HK-2 (cell line): Measurements from ENCODE around the gene SELENOP.
"Not testable (repeated sequence)": the region's sequence is repeated elsewhere in the genome, so short reads cannot be mapped to it uniquely, and the experiment has no call there.

Experiments
- DNase-seq: peaks from one replicate; pipeline ENCODE4 v3.0.0-alpha.2; 2018; ENCODE audit not compliant: unreplicated experiment

The SELENOP gene

GRCh38 chr5:42826757-42827515, 15.2 kb upstream of the SELENOP start:
- no peak for DNase-seq

- no peak for DNase-seq
Measured at GRCh38 chr5:42825422-42826148, 13.9 kb upstream of the SELENOP start.

GRCh38 chr5:42824347-42824976, 12.8 kb upstream of the SELENOP start:
- DNase-seq: no peak

GRCh38 chr5:42822548-42822947, 10.9 kb upstream of the SELENOP start:
- DNase-seq: no peak

GRCh38 chr5:42819745-42820144, 8.1 kb upstream of the SELENOP start:
- no peak for DNase-seq

DNA sequence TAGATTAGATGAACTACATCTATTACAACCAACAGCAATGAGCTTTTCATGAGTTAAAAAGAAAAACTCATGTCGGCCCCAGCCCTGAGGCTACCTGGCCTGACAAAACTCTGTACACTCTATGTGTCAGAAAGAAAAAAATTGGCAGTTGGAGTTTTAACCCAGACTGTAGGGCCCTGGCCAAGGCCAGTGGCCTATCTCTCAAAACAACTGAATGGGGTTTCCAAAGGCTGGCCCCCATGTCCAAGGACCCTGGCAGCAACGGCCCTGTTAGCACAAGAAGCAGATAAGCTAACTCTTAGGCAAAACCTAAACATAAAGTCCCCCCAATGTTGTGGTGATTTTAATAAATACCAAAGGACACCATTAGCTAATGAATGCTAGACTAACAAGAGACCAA, 4.9 kb upstream of the SELENOP start:
- DNase-seq: not testable (repeated sequence)

GRCh38 chr5:42813533-42813932, 1.8 kb upstream of the SELENOP start:
- no peak for DNase-seq

- no peak for DNase-seq
Measured at GRCh38 chr5:42812620-42813019, 928 bp upstream of the SELENOP start.

- DNase-seq: no peak
Measured at GRCh38 chr5:42810834-42811590, 680 bp downstream of the SELENOP start.

DNA sequence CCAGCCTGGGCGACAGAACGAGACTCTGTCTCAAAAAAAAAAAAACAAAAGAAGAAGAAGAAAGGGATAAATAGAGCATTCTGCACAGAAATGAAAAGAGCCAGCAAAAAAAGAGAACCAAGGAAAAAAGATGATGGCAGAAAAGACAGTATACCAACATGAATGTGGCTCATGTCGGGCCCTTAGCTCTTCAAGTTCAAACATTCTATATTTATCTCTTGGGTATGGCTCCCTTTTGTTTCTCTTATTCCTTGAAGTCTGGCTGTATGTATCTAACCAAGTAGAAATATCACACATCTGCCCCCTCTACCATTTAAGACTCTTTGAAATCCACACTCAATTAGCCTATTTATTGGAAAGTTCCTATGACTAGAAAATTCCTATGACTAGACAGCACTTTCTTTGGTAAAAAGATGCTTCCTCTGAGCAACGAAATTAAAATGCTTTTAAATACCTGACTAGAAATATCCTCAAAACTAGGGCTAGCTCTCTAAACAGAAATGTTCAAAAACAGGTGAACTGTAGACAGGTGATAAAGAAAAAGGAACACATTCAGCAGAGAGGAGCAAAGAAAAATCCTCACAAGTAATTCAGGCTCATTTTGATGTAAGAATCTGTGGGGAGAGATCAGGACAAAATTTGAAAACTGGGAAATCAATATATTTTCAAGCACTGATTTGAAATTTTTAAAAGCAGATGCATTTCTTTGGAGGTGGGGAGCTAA, 2.6 kb downstream of the SELENOP start:
- DNase-seq: no peak

DNA sequence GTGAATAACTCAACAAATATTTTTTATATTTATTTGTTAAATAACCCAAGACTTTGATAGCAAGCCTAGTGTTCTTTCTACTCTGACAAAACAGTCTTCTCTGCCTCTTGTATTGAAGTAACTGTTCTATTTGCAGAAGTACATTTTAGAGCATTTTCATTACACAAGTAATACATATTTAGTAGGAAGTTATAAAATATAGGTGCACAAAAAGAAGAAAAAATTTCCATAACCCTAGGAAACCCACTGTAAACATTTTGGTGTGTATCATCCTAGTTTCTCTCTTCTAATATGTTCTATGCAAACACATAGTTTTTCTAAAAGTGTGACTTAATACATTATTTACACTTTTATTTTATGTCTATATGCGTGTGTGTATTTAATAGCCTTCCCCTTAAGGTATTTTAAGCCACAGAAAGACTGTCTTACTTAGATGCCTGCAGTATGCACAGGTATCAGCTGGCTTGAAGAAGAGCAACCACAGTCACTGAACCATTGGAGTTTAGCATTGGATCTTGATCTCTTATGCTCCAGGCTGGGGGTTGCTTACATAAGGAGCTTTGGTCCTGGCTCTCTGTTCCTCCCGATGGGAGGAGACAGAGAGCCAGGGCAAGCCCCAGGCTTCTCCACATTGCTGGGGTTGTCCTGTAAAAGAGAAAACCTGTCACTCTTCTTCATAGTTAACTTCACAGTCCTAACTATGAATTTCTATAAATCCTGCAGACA, 3.8 kb downstream of the SELENOP start:
- DNase-seq: no peak

DNA sequence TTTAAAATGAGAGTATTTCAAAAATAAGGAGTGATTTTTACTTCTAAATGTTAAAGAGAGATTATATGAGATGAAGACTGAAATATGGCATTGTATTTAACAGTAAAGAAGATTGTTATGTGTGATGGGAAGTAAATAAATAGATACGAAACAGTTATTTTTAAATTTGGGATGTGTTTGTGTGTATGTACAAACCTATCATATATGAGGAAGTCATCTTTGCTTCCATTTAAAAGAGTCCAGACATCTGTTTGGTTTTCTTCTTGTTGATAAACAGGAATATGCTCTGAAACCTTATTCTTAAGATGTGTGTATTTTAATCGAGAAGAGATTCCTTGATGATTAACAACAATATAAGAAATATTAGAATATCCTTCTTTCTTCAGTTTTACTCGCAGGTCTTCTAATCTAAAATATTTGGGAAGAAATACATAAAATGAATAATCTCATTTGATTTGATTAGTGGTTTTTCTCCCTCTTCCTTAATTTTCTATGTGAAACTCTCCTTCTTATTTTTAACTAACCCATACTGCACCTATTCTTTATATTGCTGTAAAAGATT, 4.9 kb downstream of the SELENOP start:
- DNase-seq: no peak

DNA sequence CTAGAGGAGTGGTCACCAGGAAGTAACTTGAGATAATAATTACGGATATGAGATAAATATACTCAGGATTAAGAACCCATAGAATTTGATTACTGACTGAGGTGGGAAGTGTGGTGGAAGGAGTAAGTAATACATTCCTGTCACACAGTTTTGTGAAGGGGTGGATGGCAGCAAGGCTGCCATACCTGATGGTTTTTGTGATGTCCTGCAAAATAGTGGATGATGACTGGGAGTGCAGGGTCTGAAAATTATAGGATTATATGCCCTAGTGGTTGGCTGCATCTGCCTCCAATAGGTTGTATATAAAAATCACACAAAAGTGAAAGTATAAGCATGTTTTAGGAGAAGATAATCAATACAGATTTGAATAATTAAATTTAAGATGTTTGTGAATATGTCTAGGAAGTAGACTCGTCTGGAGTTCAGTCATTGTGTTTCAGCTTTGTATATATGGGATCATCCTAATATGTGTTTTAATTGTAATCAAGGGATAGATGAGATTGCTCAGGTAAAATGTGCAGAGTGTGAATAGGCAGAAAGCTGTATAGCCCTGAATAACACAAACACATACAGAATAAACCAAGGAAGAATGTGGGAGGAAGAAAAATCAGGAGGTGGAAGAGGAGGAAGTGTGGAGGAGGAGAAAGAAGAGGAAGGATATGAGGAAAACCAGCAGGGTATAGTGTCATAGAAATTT, 5.5 kb downstream of the SELENOP start:
- DNase-seq: no peak

GRCh38 chr5:42804717-42805339, 6.9 kb downstream of the SELENOP start:
- DNase-seq: no peak

DNA sequence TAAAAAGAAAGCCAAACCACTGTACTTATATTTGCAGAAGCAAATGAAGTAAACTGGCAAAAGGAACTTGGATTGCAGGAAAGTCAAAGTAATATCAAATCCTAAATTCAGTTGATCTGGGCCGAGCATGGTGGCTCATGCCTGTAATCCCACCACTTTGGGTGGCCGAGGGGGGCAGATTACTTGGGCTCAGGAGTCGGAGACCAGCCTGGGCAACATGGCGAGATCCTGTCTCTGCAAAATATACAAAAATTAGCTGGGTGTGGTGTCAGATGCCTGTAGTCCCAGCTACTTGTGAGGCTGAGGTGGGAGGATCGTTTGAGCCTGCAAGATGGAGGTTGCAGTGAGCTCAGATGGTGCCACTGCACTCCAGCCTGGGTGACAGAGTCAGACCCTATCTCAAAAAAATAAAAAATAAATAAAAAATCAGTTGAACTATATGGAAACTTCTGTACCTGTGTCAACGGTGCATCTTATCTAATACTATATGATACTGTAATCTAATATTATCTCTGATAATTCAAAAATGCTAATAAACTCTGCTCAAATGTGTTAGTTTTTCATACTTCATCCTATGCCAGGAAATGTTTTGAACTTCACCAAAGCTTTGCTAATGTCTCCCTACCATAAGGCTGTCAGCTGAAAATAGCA, 10.1 kb downstream of the SELENOP start:
- DNase-seq: no peak

DNA sequence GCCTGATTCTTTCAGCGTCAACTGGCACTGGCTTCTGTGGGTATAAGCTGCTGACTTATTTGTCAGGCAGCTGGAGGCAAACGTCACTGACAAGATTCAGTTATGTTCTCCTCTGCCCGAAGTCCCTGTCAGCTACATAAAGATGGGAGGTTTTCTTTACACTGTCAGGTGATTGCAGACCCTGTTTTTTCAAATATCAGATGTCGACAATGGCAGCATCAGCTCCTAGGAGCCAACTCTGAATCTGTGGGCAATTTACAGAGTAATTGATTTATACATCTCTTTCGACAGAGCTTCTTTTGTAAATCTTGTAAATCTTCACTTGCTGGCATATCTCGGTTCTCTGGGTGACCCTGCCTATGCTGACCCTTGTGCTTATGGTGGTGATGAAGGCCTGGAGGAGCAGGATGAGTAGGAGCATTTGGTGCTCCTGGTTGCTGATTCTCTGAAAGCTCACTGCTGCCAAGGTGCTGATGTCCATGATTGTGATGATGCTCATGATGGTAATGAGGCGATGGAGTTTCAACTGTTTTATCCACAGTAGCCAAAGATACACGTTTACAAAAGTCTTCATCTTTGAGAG, 10.9 kb downstream of the SELENOP start:
- DNase-seq: no peak

- DNase-seq: no peak
Measured at GRCh38 chr5:42799668-42800114, 12.0 kb downstream of the SELENOP start.

DNA sequence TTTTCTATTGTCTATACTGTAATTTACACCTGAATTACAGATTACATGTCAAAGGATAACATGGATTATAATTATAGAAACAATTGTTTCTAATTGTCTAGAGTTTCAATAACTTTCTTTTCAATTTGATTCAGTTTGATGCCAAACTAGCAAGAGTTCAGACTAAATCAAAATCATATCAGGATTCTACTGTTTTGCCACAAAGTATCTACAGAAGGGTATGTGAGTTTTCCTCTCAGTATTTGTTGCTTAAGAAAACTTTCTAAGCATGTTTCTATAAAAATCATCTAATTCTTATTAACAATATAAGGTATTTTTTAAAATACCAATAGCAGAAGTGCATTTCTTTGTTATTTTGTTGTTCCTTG, 12.5 kb downstream of the SELENOP start:
- DNase-seq: no peak
